ENCODE data around the gene NRG2. TPM values are rescaled to one million over a fixed set of nuclear protein-coding genes. Genes with fewer than 3 reads are reported as not detected.

Gene NRG2
- total RNA-seq, 6 donors from 2014 or later = 0.46 to 4.2 (median 1.5) TPM

DNA sequence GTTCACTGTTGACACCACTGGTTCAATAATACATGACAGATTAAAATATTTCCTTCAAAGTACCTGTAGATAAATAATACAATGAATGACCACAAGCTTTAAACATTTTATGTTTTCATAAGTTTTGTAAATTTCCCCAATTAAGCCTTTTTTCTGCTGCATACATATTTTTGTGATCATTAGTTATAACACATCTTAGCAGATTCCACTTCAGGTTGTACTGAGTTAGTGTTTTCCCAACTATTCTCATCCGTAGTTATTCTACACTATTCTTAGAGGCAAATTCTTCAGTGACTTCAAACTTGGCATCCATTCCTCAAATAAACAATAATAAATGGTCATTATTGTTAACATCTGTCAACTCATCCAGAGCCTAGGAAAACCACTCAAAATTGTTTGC, 100.9 kb downstream of the NRG2 start:
- DNase-seq (no peak), ATAC-seq (ENCODE audit: low FRiP score in 2 of 2) (no peak)
- Histone ChIP-seq H3K27me3 (no peaks in the 10 kb centered on the region), H3K4me3 (no peak overlapping the region), H3K27ac (no peak overlapping the region), H3K4me1 (no peaks in the 10 kb centered on the region), H3K36me3 (no peaks in the 10 kb centered on the region), H3K9me3 (peaks cover 3 to 12% (median 7%) of the 10 kb centered on the region in 4 donors)
- 0 to 64% methylated on average over 1 of the region's 1 CpG for WGBS, 2 donors
- no peak for TF ChIP-seq POLR2AphosphoS5 (IDR thresholded peaks at IDR 0.05)
- TF ChIP-seq POLR2A (IDR thresholded peaks at IDR 0.05) = no peak
- TF ChIP-seq, protein P1, sequence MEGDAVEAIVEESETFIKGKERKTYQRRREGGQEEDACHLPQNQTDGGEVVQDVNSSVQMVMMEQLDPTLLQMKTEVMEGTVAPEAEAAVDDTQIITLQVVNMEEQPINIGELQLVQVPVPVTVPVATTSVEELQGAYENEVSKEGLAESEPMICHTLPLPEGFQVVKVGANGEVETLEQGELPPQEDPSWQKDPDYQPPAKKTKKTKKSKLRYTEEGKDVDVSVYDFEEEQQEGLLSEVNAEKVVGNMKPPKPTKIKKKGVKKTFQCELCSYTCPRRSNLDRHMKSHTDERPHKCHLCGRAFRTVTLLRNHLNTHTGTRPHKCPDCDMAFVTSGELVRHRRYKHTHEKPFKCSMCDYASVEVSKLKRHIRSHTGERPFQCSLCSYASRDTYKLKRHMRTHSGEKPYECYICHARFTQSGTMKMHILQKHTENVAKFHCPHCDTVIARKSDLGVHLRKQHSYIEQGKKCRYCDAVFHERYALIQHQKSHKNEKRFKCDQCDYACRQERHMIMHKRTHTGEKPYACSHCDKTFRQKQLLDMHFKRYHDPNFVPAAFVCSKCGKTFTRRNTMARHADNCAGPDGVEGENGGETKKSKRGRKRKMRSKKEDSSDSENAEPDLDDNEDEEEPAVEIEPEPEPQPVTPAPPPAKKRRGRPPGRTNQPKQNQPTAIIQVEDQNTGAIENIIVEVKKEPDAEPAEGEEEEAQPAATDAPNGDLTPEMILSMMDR (IDR thresholded peaks at IDR 0.05) = no peak
- no peak for TF ChIP-seq EP300 (IDR thresholded peaks at IDR 0.05)

DNA sequence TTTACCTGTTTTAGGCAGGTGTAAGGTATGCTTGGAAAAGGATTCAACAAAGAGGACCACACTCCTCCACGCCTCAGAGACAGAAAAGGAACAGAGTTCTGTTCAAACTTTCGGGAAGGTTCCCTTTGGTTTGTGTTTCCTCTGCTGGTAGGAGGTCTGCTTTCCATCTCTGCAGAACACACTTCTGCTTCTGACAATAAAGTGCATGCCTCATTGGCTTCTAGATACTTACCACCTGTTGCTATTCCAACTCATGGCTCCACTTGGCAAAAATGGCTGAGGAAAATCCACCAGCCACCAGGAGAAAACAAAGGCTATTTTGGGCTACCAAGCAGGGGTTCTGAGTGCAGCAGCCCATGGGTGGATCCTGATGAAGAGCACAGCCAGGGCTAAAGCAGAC, 112.7 kb downstream of the NRG2 start:
- Histone ChIP-seq H3K4me1 (no peaks in the 10 kb centered on the region), H3K9me3 (no peaks in the 10 kb centered on the region), H3K36me3 (no peaks in the 10 kb centered on the region), H3K27me3 (no peaks in the 10 kb centered on the region), H3K27ac (no peak overlapping the region), H3K4me3 (no peak overlapping the region)
- TF ChIP-seq EP300 (IDR thresholded peaks at IDR 0.05) = no peak
- TF ChIP-seq, protein P1 (IDR thresholded peaks at IDR 0.05) = no peak
- no peak for TF ChIP-seq POLR2A (IDR thresholded peaks at IDR 0.05)
- no peak for TF ChIP-seq POLR2AphosphoS5 (IDR thresholded peaks at IDR 0.05)
- DNase-seq (no peak), ATAC-seq (ENCODE audit: low FRiP score in 2 of 2) (no peak)
- 82 to 93% methylated on average over 2 of the region's 2 CpGs for WGBS, 2 donors

DNA sequence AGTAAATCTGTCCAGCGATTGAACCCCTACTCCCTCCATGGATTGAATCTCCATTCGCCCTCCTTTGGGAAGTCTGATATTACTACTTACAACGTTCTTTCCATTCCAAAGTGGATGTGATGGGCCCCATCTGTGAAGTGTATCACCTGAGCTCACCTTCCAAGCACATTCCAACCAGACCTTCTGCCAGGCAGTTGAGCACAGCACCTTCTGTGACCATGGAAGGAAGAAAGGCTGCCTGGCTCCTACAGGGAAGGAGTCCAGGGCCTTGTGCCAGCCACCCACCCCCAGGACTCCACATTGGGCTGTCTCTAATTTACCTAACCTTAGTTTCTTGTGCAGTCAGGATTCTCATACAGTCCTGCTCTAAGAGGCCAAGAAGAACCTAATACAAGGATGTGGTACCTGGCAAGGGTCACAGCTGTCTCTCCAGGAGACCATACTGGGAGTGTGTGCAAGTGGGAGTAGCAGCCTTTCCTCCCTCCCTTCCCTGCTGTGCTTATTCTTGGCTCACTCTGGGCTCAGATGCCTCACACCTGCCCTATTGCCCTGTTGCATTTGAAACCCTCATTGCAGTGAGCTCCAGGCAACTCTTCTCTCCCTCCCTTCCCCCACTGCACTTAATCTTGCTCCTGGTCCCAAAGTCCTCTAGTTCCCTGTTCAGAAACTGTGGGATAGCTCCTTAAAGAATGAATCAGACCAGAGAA, 116.1 kb downstream of the NRG2 start:
- no peaks in the 10 kb centered on the region for H3K27me3 ChIP-seq
- H3K4me3 ChIP-seq = no peak overlapping the region
- no peaks in the 10 kb centered on the region for H3K36me3 ChIP-seq
- no peak for TF ChIP-seq POLR2AphosphoS5 (IDR thresholded peaks at IDR 0.05)
- no peak for TF ChIP-seq EP300 (IDR thresholded peaks at IDR 0.05)
- TF ChIP-seq POLR2A (IDR thresholded peaks at IDR 0.05) = no peak
- TF ChIP-seq, protein P1 (IDR thresholded peaks at IDR 0.05) = no peak
- ATAC-seq (ENCODE audit: low FRiP score in 2 of 2) = peak in 1 of 2 donors; percentile 4
- 85 to 95% methylated on average over 3 of the region's 3 CpGs for WGBS, 2 donors
- no peaks in the 10 kb centered on the region for H3K4me1 ChIP-seq
- H3K27ac ChIP-seq = no peak overlapping the region
- H3K9me3 ChIP-seq = no peaks in the 10 kb centered on the region
- DNase-seq = no peak

DNA sequence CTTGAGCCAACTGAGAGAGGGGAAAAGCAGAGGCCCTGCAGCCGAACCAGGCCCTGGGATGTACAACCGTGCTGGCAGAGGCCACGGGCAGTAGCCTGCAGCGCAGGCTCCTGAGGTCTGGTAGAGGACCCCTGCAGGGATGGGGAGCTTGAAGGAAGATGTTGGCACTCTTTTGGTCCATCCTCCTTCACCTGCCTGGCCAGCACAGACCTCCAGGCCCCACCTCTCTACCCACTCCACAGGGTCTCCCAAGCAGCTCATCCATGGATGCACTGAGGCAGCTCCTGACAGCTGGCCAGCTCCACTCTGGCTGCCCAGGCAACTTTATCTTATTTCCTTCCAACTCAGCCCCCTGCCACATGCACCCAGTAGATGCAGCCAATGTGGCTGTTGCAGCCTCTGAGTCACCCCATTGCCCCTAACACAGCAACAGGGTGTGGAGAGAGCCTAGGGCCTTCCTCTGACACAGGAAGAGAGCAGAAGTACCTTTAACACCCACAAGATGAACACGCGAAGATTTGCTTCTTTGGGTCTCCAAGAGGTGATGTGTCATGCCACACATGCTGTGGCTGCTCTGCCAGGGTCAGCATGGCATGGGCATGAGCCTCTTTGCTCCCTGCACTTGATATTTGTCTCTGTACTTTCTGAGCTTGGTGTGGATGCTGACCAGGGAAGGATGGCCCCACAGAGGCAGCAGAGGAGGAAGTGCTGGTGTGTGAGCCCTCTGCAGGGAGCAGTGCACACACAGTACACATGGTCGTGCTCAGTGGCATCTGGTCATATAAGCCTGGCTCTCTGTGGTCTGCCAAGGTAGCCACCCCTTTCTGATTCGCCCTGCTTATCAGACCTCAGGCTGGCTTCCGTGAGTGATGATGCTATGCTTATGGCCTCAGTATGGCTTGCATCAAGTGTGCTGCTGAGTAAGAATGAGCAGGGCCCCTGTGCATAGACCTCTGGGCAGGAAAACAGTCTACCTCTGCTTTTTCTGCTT, 117.2 kb downstream of the NRG2 start:
- DNase-seq = no peak
- TF ChIP-seq POLR2A (IDR thresholded peaks at IDR 0.05) (no peak), EP300 (IDR thresholded peaks at IDR 0.05) (no peak), POLR2AphosphoS5 (IDR thresholded peaks at IDR 0.05) (no peak)
- TF ChIP-seq, protein P1 (IDR thresholded peaks at IDR 0.05) = no peak
- H3K27ac ChIP-seq = no peak overlapping the region
- no peaks in the 10 kb centered on the region for H3K9me3 ChIP-seq
- H3K36me3 ChIP-seq = no peaks in the 10 kb centered on the region
- 88 to 90% methylated on average over 7 to 9 of the region's 9 CpGs for WGBS, 2 donors
- H3K4me1 ChIP-seq = no peaks in the 10 kb centered on the region
- no peaks in the 10 kb centered on the region for H3K27me3 ChIP-seq
- no peak overlapping the region for H3K4me3 ChIP-seq
- ATAC-seq (ENCODE audit: low FRiP score in 2 of 2) = peak; percentile 12 to 52
